Adrenal gland (tissue), 5 donors: ENCODE measurements around the gene ERC2.

Source experiments
- POLR2A ChIP-seq, 2 donors: fragments of 450-650 bp; IDR thresholded peaks; one replicate each; pipeline ENCODE4 v1.6.1; 2017; ENCODE audit warnings: antibody characterized with exemption in 2 of 2, mild to moderate bottlenecking in 2 of 2, moderate library complexity in 1 of 2
- TF ChIP-seq, protein P1 (sequence below), 6 experiments: fragments of 450-650 bp in 4 of 6; fragments of 200-600 bp in 2 of 6; sonication (generic) in 1 of 6; IDR thresholded peaks; 1 replicate in 5 of 6; 2 replicates in 1 of 6; pipeline versions ENCODE4 v1.5.1 to v1.8.0; 2016 to 2021; ENCODE audit warnings: antibody characterized with exemption in 6 of 6, mild to moderate bottlenecking in 2 of 6, moderate library complexity in 1 of 6
- donor health status: DM: no; HTN: no; CAD: no.

DNA sequence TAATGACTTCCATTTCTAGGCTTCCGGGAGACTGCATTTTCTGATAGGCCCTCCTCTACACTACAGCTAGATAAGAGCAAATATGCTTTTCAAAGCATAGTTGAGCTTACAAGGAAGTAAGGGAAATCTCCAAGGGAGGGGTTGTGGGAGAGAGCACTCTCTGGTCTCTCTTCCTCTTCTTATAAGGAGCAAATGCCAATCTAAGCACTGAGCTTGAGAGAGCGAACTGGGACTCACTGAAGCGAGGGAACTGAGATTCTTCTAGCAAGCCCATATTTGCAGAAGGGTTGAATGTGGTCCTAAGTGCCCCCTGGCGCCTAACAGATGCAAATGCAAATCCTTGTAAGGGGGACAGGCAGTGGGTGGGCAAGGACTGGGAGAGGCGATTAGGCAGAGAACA lies 164.8 kb downstream of the ERC2 start:
- TF ChIP-seq, protein P1, sequence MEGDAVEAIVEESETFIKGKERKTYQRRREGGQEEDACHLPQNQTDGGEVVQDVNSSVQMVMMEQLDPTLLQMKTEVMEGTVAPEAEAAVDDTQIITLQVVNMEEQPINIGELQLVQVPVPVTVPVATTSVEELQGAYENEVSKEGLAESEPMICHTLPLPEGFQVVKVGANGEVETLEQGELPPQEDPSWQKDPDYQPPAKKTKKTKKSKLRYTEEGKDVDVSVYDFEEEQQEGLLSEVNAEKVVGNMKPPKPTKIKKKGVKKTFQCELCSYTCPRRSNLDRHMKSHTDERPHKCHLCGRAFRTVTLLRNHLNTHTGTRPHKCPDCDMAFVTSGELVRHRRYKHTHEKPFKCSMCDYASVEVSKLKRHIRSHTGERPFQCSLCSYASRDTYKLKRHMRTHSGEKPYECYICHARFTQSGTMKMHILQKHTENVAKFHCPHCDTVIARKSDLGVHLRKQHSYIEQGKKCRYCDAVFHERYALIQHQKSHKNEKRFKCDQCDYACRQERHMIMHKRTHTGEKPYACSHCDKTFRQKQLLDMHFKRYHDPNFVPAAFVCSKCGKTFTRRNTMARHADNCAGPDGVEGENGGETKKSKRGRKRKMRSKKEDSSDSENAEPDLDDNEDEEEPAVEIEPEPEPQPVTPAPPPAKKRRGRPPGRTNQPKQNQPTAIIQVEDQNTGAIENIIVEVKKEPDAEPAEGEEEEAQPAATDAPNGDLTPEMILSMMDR (IDR thresholded peaks at IDR 0.05), result peak in 4 of 6 experiments; percentile 14 to 40 (median 29)
- no peak for TF ChIP-seq POLR2A (IDR thresholded peaks at IDR 0.05)
